Prostate gland (tissue), 2 donors: ENCODE results near the gene PWWP2B.

Source experiments
- CTCF ChIP-seq, 4 experiments: fragments of 200-600 bp in 2 of 4; fragments of 450-650 bp in 2 of 4; sonication (generic) in 2 of 4; IDR thresholded peaks; 1 replicate in 3 of 4; 2 replicates in 1 of 4; pipeline ENCODE4 v1.5.1; 2016 to 2019; ENCODE audit warnings: antibody characterized with exemption in 4 of 4, mild to moderate bottlenecking in 2 of 4, moderate library complexity in 2 of 4
- POLR2A ChIP-seq: fragments of 450-650 bp; IDR thresholded peaks from one replicate; pipeline ENCODE4 v1.6.1; 2016; ENCODE audit warnings: antibody characterized with exemption, mild to moderate bottlenecking
- POLR2AphosphoS5 ChIP-seq: sonication (generic); formaldehyde crosslinking; IDR thresholded peaks from one replicate; pipeline ENCODE4 v1.6.1; 2017; ENCODE audit warnings: antibody characterized with exemption

- TF ChIP-seq CTCF (IDR thresholded peaks at IDR 0.05) (no peak), POLR2A (no peak), POLR2AphosphoS5 (no peak)
These were observed 3.1 kb downstream of the PWWP2B start for GRCh38 chr10:132400041-132400546.
